Small intestine (tissue), 7 donors: ENCODE data around the gene CPLANE2. TPM values are rescaled to one million over a fixed set of nuclear protein-coding genes. Genes with fewer than 3 reads are reported as not detected.

Experiments
- DNase-seq, 2 donors: peaks; one replicate each; pipeline versions ENCODE4 v3.0.0 to v3.0.0-alpha.2; 2013
- FAIRE-seq: peaks from 2 replicates; lab custom pipeline; 2012; peaks lifted over from hg19 to GRCh38; lab: Jason Lieb, UNC
- H3K27ac ChIP-seq, 3 donors: one replicate each; pipeline ENCODE4 v1.5.1; 2013; ENCODE audit warnings: low read length in 2 of 3, mild to moderate bottlenecking in 2 of 3, control low read depth in 1 of 3, inconsistent platforms in 1 of 3, low read depth in 1 of 3, moderate library complexity in 1 of 3
- H3K27me3 ChIP-seq, 3 donors: one replicate each; pipeline ENCODE4 v1.6.1; 2013; ENCODE audit warnings: low read length in 3 of 3, inconsistent platforms in 1 of 3; ENCODE audit not compliant: control insufficient read depth in 3 of 3, insufficient read depth in 3 of 3
- H3K36me3 ChIP-seq, 3 donors: one replicate each; pipeline ENCODE4 v1.6.1; 2013; ENCODE audit warnings: low read length in 3 of 3, inconsistent platforms in 1 of 3, low read depth in 1 of 3, mild to moderate bottlenecking in 1 of 3, moderate library complexity in 1 of 3; ENCODE audit not compliant: control insufficient read depth in 3 of 3, insufficient read depth in 2 of 3
- H3K4me1 ChIP-seq, 3 donors: one replicate each; pipeline ENCODE4 v1.6.1; 2013; ENCODE audit warnings: low read length in 2 of 3, inconsistent platforms in 1 of 3, low read depth in 1 of 3, mild to moderate bottlenecking in 1 of 3, moderate library complexity in 1 of 3; ENCODE audit not compliant: control insufficient read depth in 3 of 3, insufficient read depth in 2 of 3
- H3K4me3 ChIP-seq, 3 donors: one replicate each; pipeline ENCODE4 v1.5.1; 2013; ENCODE audit warnings: low read length in 3 of 3, control low read depth in 1 of 3, inconsistent platforms in 1 of 3, low read depth in 1 of 3, mild to moderate bottlenecking in 1 of 3, moderate library complexity in 1 of 3
- H3K9me3 ChIP-seq, 2 donors: one replicate each; pipeline ENCODE4 v1.6.1; 2013; ENCODE audit warnings: low read depth in 1 of 2, low read length in 1 of 2; ENCODE audit not compliant: control insufficient read depth in 2 of 2, insufficient read depth in 1 of 2
- WGBS, 3 donors: extraction: QIAGEN DNeasy Blood & Tissue Kit; methylation state at CpG; one replicate each; pipeline ENCODE4 v1.1.7; 2013; 5-methylcytosine and 5-hydroxymethylcytosine counted together
- polyA plus RNA-seq, 4 donors: library from polyadenylated mRNA; stranded (reverse) in 3 of 4; unstranded in 1 of 4; fragments of 200-250 nt in 3 of 4; fragments of 120-200 nt in 1 of 4; gene quantifications; one replicate each; pipeline versions ENCODE4 v1.2.1 to v1.2.3, GENCODE V29; 2013
- donor health status: healthy with polysubstance abuse.
- donor health status: control.
- donor health status: control.
- donor health status: Bipolar disorder and iron deficiency.
- donor health status: healthy.

The CPLANE2 gene
- polyA plus RNA-seq, 4 donors: 1.6 to 7.4 (median 4.4) TPM

- no peaks in the 10 kb centered on the region for H3K27me3 ChIP-seq
- DNase-seq: no peak
- no peak overlapping the region for H3K4me3 ChIP-seq
- no peak for FAIRE-seq
- no peaks in the 10 kb centered on the region for H3K36me3 ChIP-seq
- H3K9me3 ChIP-seq: no peaks in the 10 kb centered on the region
- peaks cover 0 to 18% (median 0%) of the 10 kb centered on the region in 3 donors for H3K4me1 ChIP-seq
- H3K27ac ChIP-seq: no peak overlapping the region
- WGBS, 3 donors: 38 to 60% (median 52%) methylated on average over 9 of the region's 9 CpGs
Measured at GRCh38 chr1:16189921-16190621, 46.9 kb downstream of the CPLANE2 start.

GRCh38 chr1:16189003-16189402 is 48.0 kb downstream of the CPLANE2 start:
- Histone ChIP-seq H3K9me3 (no peaks in the 10 kb centered on the region), H3K4me3 (no peak overlapping the region), H3K4me1 (peaks cover 0 to 18% (median 0%) of the 10 kb centered on the region in 3 donors), H3K27me3 (no peaks in the 10 kb centered on the region), H3K27ac (peak overlapping the region; percentile 29 to 88 (median 80)), H3K36me3 (no peaks in the 10 kb centered on the region)
- peak; percentile 82 to 93 for DNase-seq
- WGBS, 3 donors: 7 to 25% (median 24%) methylated on average over 6 of the region's 6 CpGs
- no peak for FAIRE-seq

GRCh38 chr1:16187748-16188401 is 49.1 kb downstream of the CPLANE2 start:
- Histone ChIP-seq H3K36me3 (no peaks in the 10 kb centered on the region), H3K4me3 (no peak overlapping the region), H3K9me3 (no peaks in the 10 kb centered on the region), H3K27me3 (no peaks in the 10 kb centered on the region), H3K27ac (peak overlapping the region in 2 of 3 donors; percentile 8 to 78), H3K4me1 (peaks cover 0 to 18% (median 0%) of the 10 kb centered on the region in 3 donors)
- 5 to 22% (median 11%) methylated on average over 15 of the region's 15 CpGs for WGBS, 3 donors
- FAIRE-seq (no peak), DNase-seq (peak; percentile 74 to 86)

- H3K9me3 ChIP-seq: no peaks in the 10 kb centered on the region
- H3K27ac ChIP-seq: no peak overlapping the region
- H3K27me3 ChIP-seq: no peaks in the 10 kb centered on the region
- peaks cover 0 to 26% (median 0%) of the 10 kb centered on the region in 3 donors for H3K4me1 ChIP-seq
- FAIRE-seq (no peak), DNase-seq (peak in 1 of 2 donors; percentile 76)
- H3K4me3 ChIP-seq: no peak overlapping the region
- no peaks in the 10 kb centered on the region for H3K36me3 ChIP-seq
- 48 to 73% (median 55%) methylated on average over 9 of the region's 9 CpGs for WGBS, 3 donors
Measured at GRCh38 chr1:16186655-16187235, 50.2 kb downstream of the CPLANE2 start.

GRCh38 chr1:16184557-16185303 is 52.3 kb downstream of the CPLANE2 start:
- 79 to 85% (median 84%) methylated on average over 9 to 10 of the region's 10 CpGs for WGBS, 3 donors
- H3K9me3 ChIP-seq: no peaks in the 10 kb centered on the region
- FAIRE-seq (no peak), DNase-seq (no peak)
- H3K4me1 ChIP-seq: peaks cover 0 to 28% (median 0%) of the 10 kb centered on the region in 3 donors
- H3K36me3 ChIP-seq: no peaks in the 10 kb centered on the region
- no peak overlapping the region for H3K4me3 ChIP-seq
- no peaks in the 10 kb centered on the region for H3K27me3 ChIP-seq
- peak overlapping the region in 1 of 3 donors; percentile 5 for H3K27ac ChIP-seq

- H3K27ac ChIP-seq: no peak overlapping the region
- WGBS, 3 donors: 70 to 82% (median 77%) methylated on average over 19 of the region's 19 CpGs
- DNase-seq: no peak
- no peak for FAIRE-seq
- H3K36me3 ChIP-seq: no peaks in the 10 kb centered on the region
- H3K27me3 ChIP-seq: no peaks in the 10 kb centered on the region
- no peaks in the 10 kb centered on the region for H3K9me3 ChIP-seq
- peaks cover 0 to 26% (median 0%) of the 10 kb centered on the region in 3 donors for H3K4me1 ChIP-seq
- H3K4me3 ChIP-seq: no peak overlapping the region
Measured at GRCh38 chr1:16183765-16184556, 53.0 kb downstream of the CPLANE2 start.

GRCh38 chr1:16183179-16183578 is 53.8 kb downstream of the CPLANE2 start:
- FAIRE-seq (no peak), DNase-seq (peak in 1 of 2 donors; percentile 64)
- Histone ChIP-seq H3K4me3 (no peak overlapping the region), H3K9me3 (no peaks in the 10 kb centered on the region), H3K27ac (no peak overlapping the region), H3K27me3 (no peaks in the 10 kb centered on the region), H3K36me3 (no peaks in the 10 kb centered on the region), H3K4me1 (peaks cover 0 to 28% (median 0%) of the 10 kb centered on the region in 3 donors)
- 18 to 63% (median 38%) methylated on average over 13 of the region's 13 CpGs for WGBS, 3 donors
